ENCODE data around the gene IL15RA.
"Not testable (repeated sequence)": the region's sequence is repeated elsewhere in the genome, so short reads cannot be mapped to it uniquely, and the experiment has no call there.

Gene IL15RA

DNA sequence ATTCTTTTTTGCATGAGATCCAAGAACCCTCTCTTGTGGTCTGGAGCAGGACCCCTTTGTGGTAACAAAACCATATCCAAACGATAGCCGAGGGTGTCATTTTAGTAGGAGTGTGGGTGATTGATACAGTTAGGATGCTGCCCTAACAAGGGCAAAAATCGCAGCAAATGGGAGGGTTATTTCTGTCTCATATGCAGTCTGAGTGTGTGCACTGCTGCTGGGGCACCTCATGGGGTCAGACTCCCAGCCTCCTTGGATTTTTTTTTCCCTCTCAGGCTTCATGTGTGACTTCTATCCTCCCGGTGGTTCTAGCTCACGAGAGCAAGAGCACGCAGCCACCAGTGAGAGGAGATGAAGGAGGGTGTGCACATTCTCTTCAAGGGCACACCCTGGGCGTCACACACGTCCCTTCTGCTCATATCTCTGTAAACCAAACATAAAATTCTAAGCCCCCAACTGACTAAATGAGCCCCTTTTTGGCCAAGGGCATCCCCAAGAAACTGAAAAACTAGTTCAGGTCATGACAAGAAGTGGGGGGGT lies 28.6 kb upstream of the IL15RA start:
- DNase-seq (ENCODE audit: low read depth): no peak

DNA sequence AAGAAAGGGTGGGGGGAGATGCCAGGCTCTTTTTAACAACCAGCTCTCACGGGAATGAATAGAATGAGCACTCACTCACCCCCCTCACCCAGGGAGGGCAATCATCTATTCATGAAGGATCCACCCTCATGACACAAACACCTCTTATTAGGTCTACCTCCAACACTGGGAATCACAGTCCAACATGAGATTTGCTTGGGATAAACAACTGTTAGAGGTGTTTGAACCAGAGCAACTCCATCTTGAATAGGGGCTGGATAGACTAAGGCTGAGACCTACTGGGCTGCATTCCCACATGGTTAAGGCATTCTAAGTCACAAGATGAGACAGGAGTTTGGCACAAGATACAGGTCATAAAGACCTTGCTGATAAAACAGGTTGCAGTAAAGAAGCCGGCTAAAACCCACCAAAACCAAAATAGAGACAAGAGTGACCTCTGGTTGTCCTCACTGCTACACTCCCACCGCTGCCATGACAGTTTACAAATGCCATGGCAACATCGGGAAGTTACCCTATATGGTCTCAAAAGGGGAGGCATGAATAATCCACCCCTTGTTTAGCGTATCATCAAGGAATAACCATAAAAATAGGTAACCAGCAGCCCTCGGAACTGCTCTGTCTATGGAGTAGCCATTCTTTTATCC lies 27.9 kb upstream of the IL15RA start:
- DNase-seq (ENCODE audit: low read depth): not testable (repeated sequence)

DNA sequence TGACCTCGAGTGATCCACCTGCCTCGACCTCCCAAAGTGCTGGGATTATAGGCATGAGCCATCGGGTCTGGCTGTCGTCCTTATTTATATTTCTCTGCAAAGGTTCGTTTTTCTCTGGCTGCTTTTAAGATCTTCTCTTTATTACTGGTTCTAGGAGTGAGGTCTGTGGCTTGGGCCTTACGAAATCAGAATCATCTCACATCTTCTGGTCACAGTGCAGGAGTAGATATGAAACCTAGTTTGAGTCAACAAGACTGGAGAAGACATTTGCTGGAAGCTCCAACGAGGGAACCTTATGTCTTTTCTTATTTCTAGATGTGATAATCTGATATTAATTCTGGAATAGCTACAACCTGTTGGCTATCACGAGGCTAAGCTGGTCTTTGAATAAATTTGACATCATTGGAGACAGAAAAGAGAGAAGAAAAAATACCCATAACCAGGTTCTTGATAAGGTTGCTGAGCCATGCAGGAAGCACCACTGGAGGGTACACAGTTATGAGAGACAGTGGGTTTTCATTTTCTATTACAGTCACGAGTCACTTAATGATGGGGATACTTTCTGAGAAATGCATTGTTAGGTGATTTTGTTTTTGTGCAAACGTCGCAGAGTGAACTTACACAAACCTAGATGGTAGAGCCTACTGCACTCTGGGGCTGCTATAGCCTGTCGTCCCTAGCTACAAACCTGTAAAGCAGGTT lies 25.6 kb upstream of the IL15RA start:
- DNase-seq (ENCODE audit: low read depth): no peak

DNA sequence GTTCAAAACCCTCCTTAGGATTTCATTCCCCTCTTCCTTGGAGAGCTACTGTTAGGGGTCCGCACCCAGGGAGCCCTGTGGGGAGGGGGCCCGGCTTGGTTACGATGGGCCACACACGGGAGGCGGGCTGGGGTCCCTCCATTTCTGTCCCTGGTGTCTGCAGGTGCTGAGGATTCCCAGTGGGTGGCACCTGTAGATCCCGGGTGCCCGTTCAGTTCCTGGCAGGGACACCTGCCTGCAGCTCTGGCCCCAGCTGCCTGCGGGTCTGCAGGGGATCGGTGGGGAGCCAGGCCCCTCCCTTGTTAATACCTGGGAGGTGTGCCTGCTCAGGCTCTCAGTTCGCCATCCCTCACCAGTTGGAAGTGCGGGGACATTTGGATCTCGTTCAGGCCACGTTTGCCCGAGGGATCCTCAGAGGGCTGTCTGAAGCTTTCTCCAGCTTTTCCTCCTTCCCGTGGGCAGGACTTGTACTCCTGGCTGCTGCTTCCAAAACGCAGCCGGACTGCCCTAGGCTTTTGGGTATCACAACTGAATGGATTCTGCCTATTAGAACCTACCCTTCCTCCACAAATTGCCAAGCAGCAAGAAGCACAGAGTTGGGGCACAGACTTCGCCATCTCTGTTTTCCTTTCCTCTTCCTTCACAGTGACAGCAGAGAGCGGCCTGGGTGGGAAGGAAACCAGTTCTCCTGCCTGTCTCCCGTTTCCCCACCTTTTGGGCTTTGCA lies 22.3 kb upstream of the IL15RA start:
- no peak for DNase-seq (ENCODE audit: low read depth)

DNA sequence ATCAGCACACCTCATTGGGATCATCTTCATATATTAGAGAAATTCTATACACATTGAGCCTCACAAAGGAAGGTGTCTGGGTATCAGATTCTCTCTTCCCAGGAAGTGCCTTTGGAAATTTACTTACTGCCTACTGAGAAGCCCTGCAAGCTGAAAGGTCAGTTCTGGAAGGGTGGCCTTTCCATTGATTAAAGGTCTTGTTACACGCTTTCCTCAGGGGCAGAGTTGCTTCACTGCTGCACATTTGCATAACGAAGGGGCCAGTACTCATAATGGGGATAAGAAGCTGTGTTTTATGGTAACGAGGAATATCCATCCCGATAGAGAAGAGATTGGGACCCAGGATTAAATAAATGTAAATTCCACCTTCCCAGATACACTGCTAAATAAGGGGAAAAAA lies 19.4 kb upstream of the IL15RA start:
- no peak for DNase-seq (ENCODE audit: low read depth)

DNA sequence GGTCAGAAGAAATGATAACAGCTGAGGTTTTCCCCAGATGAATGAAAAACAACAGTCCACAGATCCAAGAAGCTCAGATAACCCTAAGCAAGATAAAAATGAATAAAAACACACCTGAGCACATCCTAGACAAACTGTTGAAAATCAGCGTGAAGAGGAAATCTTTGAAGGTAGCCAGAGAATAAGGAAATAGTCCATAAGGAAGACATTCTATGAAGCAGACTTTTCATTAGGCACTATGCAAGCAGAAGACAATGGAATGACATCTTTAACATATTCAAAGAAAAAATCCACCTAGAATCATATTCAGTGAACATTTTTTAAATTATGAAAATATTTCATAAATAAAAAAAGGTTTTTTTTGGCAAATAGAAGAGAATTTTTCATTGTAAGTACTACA lies 15.1 kb upstream of the IL15RA start:
- no peak for DNase-seq (ENCODE audit: low read depth)

DNA sequence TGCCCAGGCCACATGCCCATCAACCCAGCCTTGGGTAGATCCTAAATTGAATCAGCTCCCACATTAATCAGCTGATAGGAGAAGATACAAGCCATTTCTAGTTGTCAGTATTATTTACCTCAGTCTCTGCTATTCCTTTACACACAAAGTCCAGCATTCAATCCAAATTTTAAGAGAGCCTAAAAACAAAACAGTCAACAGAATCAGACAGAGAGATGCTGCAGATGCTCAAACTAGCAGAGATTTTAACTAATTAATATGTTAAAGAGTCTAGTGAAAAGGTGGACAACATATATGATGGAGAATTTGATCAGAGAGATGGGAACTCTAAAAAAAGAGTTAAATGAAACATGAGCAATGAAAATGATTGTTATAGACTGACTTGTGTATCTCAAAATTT lies 14.4 kb upstream of the IL15RA start:
- no peak for DNase-seq (ENCODE audit: low read depth)

DNA sequence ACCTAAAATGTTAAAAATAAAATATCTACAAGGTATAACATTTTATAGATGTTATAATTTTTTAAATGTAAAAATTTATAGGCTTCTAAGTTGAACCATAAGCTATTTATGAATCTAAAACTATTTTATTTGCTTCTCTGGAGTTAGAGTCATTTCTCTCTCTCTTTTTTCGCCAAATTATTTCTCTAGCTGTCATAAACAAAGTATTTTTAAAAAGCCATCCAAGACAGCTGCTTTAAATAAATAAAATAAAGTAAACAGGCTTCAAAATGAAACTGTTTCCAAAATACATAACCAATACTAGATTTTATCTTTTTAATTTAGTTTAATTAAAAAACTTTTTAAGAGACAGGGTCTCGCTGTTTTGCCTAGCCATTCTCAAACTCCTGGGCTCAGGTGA lies 12.4 kb upstream of the IL15RA start:
- DNase-seq (ENCODE audit: low read depth): no peak

DNA sequence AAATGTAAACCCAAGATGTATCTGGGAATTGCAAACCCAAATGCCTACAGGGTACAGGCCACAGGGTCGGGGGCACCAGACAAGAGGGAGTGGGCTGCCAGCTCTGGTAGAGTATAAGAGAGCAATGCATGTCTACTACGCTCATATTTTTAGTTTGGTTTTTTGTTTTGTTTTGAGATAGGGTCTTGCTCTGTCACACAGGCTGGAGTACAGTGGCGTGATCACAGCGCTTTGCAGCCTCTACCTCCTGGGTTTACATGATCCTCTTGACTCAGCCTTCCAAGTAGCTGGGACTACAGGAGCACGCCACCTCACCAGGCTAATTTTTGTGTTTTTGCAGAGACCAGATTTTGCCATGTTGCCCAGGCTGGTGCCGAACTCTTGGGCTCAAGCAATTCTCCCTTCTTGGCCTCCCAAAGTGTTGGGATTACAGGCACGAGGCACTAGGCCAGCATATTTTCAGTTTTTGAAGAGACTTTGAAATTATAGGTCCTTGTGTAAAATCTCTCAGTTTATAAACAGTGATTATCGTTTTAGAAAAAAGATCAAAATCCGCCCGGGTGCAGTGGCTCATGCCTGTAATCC lies 11.1 kb upstream of the IL15RA start:
- DNase-seq (ENCODE audit: low read depth): no peak

DNA sequence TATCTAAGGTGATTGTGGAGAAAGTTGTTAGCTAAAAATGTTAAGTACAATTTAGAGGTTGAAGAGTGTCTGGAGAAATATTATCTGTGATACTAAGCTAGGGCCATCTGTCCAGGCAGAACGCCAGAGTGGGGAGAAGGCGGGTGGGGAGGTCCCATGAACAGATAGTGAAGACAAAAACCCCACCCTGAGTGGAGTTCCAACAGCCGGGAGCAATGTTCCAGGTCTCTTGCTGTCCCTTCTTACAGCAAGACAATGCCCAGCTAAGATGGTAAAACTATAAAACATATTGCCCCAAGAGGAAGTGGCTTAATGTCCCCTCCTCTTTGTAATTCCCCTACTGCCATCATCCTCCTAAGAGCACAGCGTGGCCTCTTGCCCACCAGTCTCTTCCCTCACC lies 10.4 kb upstream of the IL15RA start:
- no peak for DNase-seq (ENCODE audit: low read depth)

DNA sequence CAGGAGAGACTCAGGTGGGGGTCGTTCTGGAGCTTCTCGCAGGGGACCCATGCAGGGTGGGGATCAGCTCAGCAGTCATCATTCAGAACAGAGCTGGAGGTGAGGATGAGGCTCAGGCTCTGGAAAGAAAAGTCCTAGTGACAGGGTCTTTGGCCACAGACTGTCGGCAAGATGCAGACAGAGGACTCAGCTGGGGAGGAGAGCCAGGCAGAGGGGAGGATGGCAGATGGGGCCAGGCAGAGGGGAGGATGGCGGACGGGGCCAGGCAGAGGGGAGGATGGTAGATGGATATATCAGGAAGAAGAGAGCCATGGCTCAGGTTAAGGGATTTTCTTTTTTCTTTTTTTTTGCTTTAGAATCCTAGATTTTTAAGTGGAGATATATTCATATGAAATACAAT lies 7.7 kb upstream of the IL15RA start:
- no peak for DNase-seq (ENCODE audit: low read depth)

DNA sequence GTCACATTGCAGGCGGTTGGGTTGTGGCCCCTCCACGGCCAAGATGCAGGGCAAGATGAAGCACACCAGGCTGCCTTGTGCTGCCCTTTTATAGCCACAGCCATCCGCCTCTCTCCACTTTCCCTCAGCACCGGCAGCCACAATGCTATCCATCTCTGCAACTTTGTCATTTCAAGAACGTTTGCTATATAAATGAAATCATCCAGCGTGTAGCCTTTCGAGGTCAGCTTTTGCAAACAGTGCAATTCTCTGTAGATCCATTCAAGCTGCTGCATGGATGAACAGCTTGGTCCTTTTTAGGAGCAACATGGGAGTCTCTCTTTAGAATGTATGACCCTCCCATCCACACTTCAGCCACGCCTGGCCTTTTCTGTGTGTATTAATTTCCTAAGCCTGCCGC lies 6.4 kb upstream of the IL15RA start:
- no peak for DNase-seq (ENCODE audit: low read depth)

DNA sequence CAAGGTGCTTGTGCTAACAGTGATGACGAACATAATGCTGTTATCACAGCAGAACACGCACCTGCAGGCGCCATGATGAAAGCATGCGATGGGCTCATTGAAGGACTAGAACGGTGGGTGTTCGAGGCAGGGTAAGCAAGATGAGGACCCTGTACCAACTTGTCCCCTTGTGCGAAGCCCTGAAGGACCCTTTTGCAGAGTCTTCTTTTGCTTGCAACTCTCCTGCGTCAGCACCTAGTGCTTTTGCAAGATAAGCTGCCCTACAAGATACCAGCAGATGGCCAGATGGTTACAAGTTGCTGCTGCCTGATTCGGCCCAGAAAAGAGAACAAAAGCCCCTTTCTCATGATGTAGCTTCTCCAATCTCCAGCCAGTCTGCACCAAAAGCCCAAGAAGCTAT lies 4.2 kb upstream of the IL15RA start:
- DNase-seq (ENCODE audit: low read depth): no peak

DNA sequence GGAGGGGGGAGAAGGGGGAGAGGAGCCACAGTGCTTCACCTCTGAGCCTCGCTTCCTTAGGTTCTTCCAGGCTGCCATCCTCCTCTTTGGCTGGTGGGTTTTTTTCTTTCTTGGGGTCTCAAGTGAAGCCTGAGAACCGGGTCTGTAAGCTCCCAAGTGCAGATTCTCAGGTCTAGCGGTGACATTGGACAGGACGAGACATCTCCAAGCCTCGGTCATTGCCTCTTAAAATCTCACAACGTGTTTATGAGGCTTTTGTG lies 817 bp upstream of the IL15RA start:
- no peak for DNase-seq (ENCODE audit: low read depth)

DNA sequence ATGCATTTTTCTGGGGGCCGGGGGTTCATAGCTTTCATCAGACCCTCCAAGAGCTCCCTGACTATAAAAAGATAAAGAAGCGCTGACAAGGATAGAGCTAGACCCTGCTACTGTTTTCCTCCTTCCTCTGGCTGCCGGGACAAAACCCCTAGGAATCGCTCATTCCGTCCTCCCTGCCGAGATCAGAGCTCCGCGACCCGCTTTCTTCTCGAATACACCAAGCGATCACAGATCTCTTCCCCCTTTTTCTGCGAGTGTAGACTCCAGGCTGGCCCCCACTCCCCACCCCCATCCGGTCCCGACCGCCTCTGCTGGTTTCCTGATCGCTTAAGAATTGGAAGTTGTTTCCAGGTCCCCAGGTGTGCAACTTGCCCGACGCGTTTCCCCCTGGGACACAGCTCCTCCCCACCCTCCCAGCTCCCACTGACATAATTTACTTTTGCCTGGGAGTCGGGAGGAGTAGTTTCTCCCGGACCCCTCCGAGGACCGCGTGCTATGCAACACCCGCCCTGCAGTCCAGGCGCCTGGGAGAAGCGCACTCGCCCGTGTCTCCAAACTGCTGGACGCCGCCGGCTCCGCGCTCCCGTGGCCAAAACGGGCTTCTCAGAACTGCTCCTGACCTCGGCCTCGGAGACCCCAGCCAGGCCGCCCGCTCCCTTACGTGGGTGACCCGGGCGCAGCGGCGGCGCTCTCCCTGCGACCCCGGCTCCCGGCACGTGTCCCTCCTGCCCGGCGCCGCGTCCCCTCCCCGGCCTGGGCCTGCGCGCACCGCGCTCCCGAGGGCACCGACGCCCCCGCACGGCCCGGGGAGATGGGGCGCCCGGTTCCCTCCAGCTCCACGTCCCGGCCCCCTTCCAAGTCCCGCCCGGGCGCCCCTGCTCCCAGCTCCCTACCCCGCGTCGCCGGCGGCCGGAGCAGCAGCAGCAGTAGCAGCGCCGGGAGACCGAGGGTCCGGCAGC lies 552 bp downstream of the IL15RA start:
- peak; percentile 64 for DNase-seq (ENCODE audit: low read depth)

DNA sequence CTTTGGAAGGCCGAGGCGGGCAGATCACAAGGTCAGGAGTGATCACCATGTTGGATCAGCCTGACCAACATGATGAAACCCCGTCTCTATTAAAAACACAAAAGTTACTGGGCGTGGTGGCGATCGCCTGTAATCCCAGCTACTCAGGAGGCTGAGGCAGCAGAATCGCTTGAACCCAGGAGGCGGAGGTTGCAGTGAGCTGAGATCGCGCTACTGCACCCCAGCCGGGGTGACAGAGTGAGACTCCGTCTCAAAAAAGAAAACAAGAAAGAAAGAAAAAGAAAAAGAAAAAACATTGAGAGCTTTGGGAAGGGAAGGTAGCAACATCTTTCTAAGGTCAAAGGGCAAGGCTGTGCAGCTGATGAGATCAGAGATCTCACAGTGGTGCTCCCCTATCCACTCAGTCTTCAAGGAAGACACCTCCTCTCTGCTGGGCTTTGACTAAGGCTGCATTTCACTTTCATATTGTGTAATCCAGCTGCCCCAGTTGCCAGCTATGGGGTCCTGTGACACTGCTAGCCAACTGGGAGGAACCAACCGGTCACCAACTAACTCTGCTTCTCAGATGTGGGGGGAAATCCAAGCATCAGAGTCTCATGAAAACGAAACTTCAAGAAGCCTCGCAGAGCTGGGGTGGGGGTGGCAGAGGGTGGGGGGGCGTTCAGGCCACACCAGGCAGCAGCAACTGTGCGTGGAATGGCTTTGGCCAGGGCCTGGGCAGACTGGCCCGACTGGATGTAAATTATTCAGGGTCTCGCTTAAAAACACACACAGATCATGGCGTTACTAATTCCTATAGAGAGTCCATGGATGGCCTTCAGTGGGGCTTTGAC lies 1.5 kb downstream of the IL15RA start:
- peak; percentile 39 for DNase-seq (ENCODE audit: low read depth)

DNA sequence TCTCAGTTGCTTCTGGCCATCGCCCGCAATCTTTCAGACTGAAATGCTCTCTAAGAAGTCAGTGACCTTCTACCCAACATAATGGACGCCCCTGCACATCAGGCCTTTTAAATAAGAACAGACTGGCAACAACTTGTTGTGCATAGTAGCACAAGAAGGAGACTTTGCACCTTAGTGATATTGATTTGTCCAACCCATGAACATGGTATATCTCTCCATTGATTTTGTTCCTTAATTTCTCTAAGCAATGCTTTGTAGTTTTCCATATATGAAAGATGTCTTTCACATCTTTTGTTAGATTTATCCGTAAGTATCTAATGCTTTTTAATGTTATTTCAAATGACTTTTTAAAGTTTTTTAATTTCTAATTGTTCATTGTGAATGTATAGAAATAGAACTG lies 4.3 kb downstream of the IL15RA start:
- no peak for DNase-seq (ENCODE audit: low read depth)

DNA sequence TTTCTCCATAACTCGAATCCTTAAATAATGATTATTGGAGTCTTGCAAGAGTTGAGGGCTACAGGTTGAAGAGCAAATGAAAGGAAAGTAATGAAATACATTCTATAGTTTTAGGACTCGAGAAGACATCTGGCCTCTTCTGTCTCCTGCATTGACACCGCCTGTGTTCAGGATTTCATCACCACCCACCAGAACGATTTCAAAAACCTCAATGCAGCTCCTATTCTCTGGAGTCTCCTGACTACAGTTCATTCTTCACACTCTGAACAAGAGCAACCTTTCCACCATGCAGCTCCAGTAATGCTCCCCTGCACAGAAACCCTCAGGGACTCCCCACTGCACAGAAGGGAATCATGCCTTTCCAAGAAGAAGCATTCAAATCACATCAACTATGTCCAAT lies 5.5 kb downstream of the IL15RA start:
- DNase-seq (ENCODE audit: low read depth): no peak

DNA sequence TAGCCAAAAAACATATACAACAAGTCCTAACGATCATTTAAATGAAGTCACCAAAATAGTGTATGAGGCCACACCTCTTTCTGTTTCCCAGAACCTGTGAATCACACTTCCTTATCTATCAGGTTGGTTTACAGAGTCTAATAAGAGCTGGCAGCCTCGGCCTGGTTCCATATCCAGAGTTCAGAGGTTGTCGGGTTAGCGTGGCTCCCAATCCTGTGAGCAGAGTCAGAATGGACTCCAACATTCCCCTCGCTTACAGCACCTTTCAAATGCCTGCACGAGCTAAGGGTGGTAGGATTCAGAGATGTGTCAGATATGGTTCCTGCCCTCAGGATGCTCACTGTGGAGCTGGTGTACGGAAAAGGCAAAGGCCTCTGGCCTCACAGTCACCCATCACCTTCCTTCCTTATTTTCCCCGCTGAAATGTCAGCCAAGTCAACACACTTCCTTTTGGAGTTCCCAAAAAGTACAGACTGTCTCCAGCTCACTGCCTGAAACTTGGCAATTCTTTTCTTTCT lies 6.0 kb downstream of the IL15RA start:
- DNase-seq (ENCODE audit: low read depth): no peak

DNA sequence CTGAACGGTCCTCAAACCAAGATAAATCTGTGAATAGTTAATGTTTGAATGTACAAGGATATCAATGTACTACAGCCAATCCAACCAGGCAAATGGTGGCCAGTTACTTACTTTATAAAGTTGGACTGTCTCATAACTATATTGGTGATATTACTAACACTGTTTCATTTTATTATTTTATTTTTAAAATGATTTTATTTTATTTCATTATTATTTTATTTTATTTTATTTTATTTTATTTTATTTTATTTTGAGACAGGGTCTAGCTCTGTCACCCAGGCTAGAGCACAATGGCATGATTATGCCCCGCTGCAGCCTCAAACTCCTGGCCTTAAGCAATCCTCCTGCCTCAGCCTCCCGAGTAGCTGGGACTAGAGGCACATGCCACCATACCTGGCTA lies 6.8 kb downstream of the IL15RA start:
- no peak for DNase-seq (ENCODE audit: low read depth)

DNA sequence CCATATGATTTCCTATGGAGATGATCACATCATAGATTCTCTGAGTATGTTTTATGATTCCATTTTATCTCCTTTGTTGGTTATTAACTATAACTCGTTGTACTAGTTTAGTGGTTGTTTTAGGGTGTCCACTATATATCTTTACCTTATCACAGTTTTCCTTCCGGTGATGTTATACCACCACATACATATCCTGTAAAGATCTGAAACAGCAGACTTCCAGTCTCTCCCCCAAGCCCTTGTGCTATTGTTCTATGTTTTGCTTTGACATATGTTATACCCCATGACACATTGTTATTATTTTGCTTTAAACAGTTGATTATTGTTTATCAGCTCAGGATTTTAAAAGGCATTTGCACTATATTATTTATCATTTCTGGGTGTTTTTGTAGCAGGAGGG lies 7.3 kb downstream of the IL15RA start:
- DNase-seq (ENCODE audit: low read depth): no peak
